ENCODE data around the gene CASP7.

The CASP7 gene

DNA sequence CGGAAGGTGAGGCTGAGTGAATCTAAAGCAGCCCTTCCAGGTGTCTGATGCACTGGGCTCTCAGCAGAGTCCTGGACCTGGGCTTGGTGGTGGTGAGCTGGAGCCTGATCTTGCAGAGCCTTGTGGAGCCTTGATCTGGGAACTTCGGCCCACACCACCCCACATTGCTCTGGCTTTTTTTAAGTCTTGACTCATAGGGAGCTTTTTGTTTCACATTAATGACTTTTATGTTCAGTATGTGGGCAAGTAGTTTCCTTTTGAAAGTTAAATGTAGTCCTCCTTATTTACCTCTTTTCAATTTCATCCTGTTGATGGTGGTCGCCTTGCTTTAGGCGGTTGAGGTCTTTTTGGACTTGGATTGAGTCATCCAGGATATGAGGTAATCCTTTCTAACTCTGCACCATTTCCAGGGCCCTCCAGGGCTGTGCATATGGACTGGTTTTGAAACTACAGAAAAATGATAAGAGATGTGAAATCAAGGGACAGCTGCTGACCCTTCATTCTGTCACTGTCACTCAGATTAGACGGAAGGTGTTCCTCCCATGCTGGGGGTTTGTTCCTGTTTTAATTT, 12.9 kb upstream of the CASP7 start:
- no peak for FAIRE-seq

DNA sequence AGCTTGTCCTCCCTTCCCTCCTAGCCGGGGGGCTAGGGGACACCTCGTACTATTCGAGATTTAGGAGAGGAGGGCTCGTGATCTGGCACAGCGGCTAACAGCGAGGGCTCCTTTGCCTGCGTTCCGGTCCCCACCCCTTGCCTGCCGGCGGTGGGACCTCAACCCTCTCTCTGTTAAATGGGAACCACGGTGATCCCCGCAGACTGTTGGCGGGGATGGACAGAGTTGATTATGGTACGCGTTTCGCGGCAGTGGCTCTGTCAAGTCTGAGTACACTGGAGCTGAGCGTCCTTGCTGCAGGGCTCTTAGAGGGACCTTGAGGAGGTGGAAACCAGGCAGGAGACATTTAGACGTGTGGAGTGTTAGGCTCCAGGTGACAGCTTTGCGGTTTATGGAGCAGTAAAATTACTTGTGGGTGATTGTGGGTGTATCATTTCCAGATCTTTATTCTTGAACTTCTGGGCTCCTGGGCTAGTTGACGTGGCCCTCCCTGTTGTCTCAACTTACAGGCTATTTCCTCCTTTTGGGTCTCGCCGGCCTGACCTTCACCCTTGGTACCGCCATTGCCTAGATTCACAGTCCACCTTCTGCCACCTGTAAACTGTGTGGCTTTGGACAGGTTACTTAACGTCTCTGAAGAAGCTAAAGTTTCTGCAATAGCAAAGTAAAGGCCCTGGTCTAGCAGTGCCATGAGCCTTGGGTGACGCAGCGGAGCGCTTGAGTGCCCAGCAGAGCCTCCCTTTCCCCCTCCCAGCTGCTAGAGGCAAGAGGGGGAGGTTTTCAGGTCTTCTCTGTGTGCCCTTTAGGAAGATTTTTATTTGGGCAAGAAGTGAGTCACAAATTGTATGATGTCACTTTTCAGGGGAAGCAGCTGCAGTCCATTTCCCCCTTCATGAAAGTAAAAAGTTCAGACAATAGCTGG, 739 bp downstream of the CASP7 start:
- no peak for FAIRE-seq

DNA sequence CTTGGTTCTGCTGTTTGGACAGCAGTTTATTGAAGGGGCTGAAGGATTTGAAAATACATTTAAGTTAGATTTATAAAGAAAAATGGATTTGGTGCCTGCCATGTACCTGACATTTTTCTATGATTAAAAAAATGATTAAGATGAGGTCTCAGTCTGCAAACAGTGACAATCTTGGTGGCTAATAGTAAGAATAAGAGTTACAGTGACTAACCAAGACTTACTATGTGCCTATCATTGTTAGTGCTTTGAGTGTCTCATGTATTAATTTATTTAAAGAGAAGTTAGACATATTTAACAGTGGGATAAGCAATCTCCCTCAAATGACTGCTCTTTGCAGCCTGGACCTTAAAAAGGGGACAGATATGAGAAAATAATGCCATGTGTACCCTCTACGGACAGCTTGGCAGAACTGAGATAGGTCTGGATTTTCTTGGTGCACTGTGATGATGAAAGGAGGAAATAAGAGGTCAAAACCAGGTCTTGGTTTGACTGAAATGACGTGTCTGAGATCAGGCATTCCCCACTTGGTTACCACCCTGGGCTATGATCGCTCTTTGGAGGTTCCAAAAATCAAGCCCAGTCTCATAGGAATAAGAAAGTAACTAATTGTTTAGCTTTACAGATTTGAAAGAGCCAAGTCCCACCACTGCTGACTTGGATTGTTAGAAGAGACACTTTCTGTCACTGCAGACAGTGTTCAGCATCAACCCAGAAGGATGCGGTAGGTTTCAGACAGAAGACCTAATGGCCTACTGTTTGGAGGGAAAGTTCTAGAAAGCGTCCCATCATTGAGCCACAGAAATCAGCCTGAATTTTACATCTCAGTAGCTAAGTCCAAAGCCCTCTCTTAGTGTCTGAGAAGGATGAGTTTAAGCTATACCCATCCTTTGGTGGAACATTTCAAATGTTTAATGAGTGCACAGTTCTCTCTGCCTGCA, 2.1 kb downstream of the CASP7 start:
- FAIRE-seq: no peak

DNA sequence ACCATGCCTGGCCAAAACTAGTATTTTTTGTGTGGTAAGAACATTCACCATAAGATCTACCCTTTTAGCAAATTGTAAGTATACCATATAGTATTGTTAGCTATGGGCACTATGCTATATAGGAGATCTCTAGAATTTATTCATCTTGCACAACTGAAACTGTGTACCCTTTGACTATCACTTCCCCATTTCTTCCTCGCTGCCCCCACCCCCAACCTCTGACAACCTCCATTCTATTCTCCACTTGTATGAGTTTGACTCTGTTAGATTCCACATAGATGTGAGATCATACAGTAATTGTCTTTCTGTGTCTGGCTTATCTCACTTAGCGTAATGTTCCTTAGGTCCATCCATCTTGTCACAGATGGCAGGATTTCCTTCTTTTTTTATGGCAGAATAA, 3.6 kb downstream of the CASP7 start:
- FAIRE-seq: no peak

DNA sequence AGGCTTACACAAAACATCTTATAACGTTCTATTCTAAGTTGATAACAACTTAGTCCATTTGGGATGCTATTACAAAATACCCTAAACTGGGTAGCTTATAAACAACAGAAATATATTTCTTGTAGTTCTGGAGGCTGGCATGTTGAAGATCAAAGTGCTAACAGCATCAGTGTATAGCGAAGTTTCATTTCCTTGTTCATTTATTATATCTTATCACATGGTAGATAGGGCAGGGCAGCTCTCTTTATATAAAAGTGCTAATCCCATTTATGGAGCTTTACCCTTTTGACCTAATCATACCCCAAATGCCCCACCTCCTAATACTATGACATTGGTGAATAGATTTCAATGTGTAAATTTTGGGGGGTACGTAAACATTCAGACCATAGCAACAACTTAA, 6.3 kb downstream of the CASP7 start:
- FAIRE-seq: no peak

DNA sequence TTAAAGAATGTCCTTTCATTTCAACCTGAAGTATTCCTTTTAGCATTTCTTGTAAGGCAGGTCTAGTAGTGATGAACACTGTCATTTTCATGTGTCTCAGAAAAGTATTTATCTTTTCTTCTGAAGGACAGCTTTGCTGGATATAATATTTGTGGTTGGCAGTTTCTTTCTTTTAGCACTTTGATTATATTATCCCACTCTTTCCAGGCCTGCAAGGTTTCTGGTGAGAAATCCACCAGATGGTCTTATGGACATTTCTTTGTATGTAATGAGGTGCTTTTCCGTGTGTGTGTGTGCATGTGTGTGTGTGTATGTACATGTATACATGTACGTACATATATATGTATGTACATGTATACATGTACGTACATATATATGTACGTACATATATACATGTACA, 7.3 kb downstream of the CASP7 start:
- no peak for FAIRE-seq

DNA sequence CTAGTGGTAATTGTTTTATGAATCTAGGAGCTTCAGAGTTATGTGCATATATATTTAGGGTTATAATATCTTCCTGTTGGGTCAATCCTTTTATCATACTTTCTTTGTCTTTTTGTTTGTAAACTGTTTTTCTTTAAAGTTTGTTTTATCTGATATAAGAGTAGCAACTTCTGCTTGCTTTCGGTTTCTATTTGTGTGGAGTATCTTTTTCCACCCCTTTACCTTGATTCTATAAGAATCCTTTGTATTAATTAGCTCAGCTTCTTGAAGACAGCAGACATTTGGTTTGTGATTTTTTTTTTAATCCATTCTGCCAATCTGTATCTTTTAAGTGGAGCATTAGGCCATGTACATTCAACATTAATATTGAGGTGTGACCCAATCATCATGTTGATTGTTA, 9.3 kb downstream of the CASP7 start:
- FAIRE-seq: no peak

DNA sequence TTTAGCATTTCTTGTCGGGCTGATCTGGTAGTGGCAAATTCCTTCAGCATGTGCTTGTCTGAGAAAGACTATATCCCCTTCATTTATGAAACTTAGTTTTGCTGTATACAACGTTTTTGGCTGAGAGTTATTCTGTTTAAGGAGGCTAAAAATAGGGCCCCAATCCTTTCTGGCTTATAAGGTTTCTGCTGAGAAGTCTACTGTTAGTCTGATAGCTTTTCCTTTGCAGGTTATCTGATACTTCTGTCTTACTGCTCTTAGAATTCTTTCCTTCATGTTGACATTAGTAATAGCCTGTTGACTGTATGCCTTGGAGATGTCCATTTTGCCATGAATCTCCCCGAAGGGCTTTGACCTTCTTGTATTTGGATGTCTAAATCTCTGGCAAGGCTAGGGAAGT, 9.9 kb downstream of the CASP7 start:
- no peak for FAIRE-seq

DNA sequence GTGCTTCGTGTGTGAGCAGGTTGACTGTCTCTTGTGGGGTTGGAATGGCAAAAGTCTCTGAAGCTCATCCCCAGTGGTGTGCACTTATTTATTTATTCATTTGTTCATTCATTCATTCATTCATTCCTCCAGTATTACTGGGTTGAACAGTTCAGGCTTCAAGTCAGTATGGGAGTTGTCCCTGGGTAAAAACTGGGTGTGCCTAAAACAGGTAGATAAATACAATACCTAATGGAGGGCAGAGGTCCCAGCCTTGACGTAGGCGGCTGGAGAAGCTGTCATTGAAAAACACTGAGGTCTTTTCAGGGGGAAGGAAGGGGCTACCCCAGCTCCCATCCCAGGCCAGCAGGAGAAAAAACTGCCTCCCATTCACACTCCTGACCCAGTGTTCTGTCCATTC, 11.0 kb downstream of the CASP7 start:
- no peak for FAIRE-seq

DNA sequence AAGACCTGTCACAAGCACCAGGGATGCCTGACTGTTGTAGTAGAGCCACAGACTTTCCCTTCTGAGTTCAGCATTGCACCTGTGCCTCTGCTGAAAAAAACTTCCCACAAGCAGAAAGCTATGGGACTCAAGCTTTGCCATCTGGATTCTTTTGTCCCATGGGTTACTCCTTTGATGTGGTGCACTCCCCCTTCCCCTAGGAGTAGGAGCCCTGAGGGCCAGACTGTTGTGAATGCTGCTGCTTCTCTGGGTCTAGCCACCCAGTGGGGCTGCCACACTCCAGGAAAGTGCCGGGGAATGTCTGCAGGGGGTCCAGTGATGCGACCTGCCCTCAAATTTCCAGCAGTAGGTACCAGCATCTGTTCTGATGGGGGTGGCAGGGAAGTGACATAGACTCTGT, 11.7 kb downstream of the CASP7 start:
- no peak for FAIRE-seq

DNA sequence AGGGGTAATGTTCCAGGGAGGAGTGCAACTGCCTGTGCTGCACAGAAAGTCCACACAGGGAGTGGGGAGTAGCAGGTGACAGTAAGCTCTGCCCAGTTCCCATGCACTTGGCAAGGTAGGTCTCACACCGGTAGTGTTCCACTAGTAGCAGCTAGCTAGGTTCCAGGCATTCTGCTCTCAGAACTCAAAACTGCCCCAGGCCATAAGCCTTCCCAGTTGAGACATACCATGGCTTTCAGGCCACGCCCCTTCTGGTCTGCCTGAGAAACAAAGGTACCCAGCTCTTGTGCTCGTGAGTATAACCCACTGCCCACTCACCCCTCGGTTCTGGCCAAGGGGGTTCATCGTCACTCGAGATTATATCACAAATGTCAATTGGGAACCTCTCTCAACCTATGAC, 12.6 kb downstream of the CASP7 start:
- no peak for FAIRE-seq

DNA sequence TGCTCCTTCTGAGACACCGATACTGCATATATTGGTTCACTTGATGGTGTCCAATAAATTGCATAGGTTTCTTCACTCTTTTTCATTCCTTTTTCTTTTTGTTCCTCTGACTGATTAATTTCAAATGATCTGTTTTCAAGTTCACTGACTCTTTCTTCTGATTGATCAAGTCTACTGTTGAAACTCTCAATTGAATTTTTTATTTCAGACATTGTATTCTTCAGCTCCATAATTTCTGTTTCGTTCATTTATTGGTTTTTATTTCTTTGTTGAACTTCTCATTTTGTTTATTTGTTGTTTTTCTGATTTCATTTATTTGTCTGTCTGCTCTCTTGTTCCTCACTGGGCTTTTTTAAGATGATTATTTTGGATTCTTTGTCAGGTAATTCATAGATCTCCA, 13.6 kb downstream of the CASP7 start:
- no peak for FAIRE-seq

DNA sequence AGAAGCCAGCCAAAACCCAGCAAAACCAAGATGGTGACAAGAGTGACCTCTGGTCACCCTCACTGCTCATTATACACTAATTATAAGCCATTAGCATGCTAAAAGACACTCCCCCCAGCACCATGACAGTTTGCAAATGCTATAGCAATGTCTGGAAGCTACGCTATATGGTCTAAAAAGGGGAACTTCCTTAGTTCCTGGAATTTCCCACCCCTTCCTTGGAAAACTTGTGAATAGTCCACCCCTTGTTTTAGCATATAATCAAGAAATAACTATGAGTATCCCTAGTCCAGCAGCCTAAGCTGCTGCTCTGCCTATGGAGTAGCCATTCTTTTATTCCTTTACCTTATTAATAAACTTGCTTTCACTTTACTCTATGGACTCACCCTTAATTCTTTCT, 16.0 kb downstream of the CASP7 start:
- no peak for FAIRE-seq

DNA sequence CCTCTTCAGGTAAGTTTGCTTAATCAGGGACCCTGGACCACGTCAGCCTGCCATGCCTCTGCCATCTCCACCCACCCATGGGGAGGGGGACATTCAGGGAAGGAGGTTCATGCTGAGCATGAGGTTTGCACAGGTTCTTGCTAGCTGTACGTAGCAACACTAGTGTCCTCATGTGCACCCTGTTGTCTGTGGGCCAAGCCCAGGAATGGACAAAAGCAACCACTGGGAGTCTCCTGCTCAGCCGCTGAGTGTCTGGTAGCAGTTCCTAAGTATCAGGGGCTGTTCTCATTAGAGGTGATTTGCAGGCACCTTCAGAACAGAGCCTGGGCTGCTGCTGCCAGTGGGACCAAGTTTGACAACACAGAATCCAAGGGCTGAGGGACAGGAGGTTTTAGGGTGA, 17.9 kb downstream of the CASP7 start:
- no peak for FAIRE-seq

DNA sequence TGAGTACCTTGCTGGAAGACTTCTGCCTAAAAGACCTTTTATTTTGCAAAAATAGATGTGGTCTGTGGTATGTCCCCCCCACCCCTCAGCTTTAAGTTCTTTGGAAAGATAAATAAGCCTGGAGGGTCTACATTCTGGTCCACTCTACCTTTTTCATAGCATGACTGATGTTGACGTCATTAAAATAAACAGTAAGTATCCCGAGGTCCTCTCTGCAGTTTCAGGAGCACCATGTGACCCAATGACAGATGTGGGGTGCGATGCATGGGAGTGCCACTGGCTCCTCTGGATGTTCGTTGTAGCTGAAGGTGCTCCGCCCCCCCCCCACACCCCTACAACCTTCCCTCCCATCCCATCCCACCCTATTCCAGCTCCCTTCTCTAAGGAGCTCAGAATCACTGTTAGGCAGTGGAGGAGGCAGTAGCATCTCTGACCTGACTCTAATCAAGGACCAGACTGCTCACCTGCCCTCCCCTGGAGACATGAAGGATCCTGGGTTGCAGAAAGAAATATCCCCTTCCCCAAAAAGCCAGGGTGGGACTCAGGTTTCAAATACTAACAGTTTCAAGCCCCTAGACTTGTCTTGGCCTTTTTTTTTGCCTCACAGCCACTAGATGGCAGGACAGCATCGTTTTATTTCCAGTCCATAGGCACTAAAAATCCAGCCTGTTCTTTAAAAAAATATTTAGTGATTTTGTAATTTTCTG, 25.1 kb downstream of the CASP7 start:
- FAIRE-seq: peak; percentile 69

DNA sequence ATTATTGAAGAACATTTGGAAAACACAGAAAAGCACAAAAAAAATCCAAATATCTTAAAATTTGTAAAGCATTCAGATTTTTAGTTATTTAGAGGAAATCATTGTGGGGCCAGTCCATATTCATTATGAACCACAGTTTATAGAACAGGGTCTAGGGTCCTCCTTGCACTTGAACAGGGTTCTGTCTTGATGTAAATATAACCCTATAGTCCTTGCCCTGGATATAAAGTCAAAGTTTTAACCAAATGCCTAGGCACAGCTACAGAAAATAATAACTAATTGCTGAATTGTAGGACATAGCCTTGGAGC, 25.6 kb downstream of the CASP7 start:
- no peak for FAIRE-seq

DNA sequence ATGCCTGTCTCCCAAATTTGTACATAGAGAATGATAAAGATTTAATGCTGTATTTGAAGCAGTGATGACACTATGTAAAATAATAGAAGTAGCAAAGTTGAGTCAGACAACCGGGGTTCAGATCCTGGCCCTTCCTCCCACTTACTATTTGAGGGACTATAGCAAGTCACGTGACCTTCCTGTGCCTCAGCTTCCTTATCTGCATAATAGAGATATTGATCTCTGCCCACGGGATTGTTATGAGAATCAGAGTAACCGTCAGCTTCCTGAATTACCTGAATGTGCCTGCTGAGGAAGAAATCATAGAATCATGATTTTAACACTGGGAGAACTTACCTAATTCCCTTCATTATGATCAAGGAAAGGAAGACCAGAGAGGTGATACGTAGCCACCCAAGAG, 26.9 kb downstream of the CASP7 start:
- no peak for FAIRE-seq

DNA sequence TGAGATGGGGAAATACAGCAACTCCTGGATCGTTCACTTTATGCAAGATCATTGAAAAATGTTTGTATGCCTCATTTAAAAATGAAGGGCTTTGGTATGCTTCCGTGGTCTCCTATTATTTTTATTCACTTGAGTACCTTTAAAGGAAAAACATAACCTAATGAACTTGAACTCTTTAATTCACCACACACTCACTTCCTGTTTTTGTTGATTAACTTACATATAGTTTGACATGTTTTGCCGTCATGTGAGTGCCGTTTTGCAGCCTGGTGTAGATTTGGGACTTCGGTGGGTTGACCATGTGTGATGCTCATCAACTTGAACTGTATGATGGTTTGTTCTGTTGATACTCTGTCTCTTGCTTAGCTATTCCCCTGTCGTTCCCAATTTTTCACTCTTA, 28.9 kb downstream of the CASP7 start:
- no peak for FAIRE-seq

DNA sequence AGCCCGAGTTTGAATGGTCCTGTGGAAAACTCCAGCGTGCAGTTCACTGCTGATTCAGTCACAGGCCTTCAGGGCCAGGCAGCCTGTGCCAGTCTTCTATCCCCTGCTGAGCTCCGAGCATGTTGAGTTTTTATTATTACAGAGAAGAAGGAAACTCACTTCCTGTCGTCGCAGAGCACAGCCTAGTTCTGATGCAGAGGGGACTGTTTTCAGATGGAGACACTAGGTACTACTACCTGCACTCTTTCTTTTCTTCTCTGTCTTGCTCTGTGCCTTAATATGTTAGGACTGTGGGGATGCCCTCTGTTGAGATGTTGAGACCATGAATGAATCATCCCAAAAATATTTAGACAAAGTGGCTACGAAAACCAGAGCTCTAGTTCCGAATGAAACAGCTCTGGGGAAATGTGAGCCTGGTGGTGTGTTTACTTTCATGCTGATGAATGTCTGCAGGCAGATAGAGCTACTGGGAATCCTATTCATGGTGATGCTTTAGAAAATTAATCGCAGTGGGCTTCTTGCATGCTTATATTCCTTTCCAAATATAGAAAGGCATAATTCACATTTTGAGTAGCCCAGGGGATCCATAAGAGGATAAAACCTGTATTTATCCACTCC, 29.6 kb downstream of the CASP7 start:
- FAIRE-seq: no peak

DNA sequence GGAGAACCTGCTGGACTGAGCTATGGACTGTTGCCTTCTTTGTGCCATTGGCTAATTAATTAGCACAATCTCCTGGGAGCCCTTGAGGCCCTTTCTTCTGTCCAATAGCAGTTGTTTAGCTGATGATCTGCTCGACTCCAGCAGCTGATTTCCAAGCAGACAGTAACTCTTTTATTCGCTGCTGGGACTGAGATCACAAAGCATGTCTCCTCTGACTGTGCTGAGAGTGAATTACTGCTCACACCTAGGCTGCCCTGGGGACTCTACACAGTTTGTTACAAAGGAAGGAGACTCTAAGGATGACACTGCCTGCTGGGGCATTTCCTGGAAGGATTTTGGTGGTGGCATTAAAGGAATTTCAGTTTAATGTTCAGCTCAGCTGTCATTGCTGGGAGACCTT, 31.4 kb downstream of the CASP7 start:
- FAIRE-seq: no peak

DNA sequence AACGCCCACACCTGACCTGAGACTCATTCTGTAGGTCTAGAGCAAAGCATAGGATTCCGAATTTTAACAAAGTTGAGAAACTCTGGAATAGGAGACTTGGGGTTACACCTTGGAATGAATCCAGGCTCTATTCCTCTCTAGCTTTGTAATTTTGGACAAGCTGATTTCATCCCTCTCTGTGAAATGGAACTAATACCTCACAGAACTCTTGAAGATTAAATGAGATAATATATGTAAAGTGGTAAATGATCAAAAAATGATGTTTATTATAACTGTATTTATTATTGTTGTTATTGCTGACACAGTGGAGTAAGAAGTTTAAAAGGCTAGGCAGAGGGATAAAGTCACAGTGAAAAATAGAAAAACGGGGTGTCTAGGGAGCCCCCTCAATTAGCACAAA, 32.3 kb downstream of the CASP7 start:
- FAIRE-seq: no peak

DNA sequence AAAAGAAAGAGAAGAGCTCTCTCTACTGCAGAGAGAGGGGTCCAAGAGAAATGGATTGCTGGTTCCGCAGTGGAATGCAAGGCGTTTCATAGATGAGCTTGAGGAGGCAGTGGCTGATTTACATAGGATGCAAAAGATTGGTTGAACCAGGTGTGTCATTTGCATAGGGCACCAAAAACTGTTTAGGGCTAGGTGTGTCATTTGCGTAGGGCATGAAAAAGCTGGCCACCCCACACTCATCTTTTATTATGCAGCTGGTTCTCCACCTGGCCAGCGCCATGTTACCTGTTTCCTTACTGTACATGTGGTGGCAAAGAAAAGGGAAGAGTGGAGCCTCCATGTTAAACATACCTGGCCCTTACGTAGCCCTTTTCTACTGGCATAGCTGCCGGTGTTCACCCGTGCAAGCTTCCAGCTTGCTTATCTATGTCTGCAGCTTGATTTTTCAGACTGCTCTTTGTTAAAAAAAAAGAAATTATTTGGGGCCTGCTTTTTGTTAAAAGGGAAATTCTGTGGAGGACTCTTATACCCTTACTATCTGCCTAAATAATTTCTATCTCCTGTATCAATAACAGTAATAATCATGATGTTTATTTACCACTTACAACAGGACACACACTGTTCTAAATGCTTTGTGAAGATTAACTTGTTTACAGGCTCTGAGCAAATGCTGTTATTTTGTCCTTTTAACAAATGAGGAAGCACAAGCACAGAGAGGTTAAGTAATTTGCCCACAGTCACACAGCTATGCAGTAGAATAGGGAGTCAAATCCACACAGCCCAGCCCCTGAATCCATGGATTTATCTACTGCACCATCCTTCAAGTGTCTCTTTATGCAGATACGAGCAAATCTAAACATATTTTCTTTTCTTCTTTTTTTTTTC, 33.3 kb downstream of the CASP7 start:
- no peak for FAIRE-seq
